Heart left ventricle (tissue), 13 donors: ENCODE data around the gene MEST.

Experiments used
- POLR2A ChIP-seq, 2 donors: fragments of 450-650 bp; IDR thresholded peaks; one replicate each; pipeline ENCODE4 v1.6.1; 2017; ENCODE audit warnings: antibody characterized with exemption in 2 of 2, mild to moderate bottlenecking in 2 of 2, moderate library complexity in 2 of 2
- TF ChIP-seq, protein P1 (sequence below), 12 donors: fragments of 200-600 bp; sonication (generic) in 4 of 12; IDR thresholded peaks; one replicate each; pipeline versions ENCODE4 v1.5.0 to v1.8.0; 2018 to 2022; ENCODE audit warnings: antibody characterized with exemption in 12 of 12, mild to moderate bottlenecking in 5 of 12
- donor health status: ischemic (EF 13 %, LVEDD 7.1; RV severe dilation, severe dysfunction).
- donor health status: DM: no; HTN: yes; CAD: no.
- donor health status: DM: no; HTN: no; CAD: no.
- donor health status: ischemic (EF 25% LVEDD 6.9; RV normal size, moderate dysfunction).
- donor health status: ischemic (EF 25% LVEDD 5.7; RV mildly dilated, moderate dysfunction).
- donor health status: ischemic (EF 35%, LVEDD 5.7; RV mildly dilated, moderate dysfunction).
- donor health status: nonischemic (EF 11% LVEDD 7.7; RV severe dilation, severe dysfunction).
- donor health status: DM: yes; HTN: yes; CAD: no.
- donor health status: PGD.
- donor health status: ischemic (EF 29% LVEDD 5.4; RV normal size, mild dysfunction).
- donor health status: nonischemic (EF 23%, LVEDD 6.1; RV moderate dilation, normal function).

DNA sequence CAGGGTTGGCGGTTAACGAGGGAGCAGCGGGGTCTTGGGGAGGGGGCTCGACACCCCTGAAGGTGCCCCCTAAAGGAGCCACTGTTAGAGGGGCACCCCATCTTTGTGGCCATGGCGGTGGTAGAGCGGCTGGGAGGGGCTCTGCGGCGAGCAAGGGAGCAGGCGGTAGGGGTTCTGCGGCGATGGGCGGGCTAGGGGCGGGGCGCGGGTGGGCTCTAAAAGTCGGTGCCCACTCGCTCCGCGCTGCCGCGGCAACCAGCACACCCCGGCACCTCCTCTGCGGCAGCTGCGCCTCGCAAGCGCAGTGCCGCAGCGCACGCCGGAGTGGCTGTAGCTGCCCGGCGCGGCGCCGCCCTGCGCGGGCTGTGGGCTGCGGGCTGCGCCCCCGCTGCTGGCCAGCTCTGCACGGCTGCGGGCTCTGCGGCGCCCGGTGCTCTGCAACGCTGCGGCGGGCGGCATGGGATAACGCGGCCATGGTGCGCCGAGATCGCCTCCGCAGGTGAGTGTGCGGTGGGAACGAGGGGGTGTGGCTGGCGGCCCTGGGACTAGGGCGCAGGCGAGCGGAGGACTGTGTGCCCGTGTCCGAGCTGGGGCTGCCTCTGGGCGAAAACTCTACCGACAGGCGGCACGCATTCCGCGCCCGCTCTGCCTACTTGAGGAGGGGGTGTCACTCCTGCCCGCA, at the start of gene MEST:
- TF ChIP-seq, protein P1, sequence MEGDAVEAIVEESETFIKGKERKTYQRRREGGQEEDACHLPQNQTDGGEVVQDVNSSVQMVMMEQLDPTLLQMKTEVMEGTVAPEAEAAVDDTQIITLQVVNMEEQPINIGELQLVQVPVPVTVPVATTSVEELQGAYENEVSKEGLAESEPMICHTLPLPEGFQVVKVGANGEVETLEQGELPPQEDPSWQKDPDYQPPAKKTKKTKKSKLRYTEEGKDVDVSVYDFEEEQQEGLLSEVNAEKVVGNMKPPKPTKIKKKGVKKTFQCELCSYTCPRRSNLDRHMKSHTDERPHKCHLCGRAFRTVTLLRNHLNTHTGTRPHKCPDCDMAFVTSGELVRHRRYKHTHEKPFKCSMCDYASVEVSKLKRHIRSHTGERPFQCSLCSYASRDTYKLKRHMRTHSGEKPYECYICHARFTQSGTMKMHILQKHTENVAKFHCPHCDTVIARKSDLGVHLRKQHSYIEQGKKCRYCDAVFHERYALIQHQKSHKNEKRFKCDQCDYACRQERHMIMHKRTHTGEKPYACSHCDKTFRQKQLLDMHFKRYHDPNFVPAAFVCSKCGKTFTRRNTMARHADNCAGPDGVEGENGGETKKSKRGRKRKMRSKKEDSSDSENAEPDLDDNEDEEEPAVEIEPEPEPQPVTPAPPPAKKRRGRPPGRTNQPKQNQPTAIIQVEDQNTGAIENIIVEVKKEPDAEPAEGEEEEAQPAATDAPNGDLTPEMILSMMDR (IDR thresholded peaks at IDR 0.05), result no peak
- no peak for TF ChIP-seq POLR2A (IDR thresholded peaks at IDR 0.05)
